A375 (cell line): ENCODE results near the gene UPK3A. TPM values are rescaled to one million over a fixed set of nuclear protein-coding genes. Genes with fewer than 3 reads are reported as not detected.

Experiments
- total RNA-seq: library from RNA; depleted of rRNA; stranded (reverse); fragments of >200 nt; shearing (Covaris generic); gene quantifications from 2 replicates; pipeline ENCODE4 v1.2.3, GENCODE V29; 2014; rRNA removed

UPK3A gene
- not detected in 2 replicates for total RNA-seq

DNA sequence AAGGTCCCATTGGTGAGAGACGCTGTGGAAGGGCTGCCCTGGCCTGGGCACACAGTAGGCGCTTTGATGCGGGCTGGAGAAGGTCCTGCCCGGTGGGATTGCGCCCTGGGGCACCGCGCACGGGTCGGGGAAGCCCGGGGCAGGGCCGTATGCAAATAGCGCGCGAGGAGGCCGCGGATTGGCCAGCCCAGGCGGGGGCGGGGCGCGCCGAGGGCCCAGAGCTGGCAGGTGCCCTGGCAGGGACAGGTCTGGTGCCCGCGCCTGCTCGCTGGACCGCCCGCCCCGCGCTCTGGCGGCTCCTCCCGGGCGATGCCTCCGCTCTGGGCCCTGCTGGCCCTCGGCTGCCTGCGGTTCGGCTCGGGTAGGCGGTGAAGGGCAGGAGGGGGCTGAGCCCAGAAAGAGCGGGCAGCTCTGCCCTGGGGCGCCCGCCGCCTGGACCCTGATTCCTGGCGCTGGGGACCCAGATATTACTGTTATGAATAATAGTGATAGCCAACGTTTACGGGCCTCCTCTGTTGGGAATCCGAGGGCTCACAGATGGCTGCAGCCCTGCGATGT, at the start of gene UPK3A:
UPK3A (plus strand) TSS at position 245 of the 558 bp plus-strand sequence; CDS start at position 310, 65 bp downstream.

DNA sequence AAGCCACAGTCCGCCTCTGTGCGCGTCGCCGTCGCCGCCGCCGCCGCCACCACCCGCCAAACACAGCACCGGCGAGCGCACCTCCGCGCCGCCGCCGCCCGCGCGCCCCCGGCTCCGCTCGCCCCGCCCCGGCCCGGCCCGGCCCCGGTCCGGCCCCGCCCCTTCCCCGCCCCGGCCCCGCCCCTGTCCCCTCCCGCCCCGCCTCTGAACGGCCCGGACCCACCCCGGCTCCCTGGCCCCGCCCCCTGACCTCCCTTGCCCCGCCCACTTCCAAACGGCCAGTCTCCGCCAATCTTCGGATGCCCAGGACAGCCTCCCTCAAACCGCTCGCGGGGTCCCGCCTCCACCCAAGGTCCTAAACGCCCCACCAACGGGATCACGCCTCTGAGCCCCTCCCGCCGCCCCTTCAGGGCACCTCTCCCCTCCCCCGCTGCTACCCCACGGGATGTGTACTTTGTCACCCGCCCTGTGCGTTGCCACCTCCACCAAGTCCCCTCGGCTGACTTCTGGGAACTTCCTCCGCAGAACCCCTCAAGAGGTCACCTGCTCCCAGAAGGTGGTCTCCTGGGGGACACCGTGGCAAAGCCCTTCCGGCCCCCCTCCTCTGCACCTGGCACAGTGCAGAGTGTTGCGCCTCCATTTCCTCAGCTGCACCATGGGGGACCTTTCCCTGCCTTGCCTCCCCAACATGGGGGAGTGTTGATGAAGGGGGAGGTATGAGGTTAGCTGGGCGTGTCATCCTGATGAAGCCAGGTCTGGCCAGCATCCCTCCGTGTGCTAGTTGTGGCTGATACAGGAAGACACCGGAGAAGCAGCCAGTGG, 43.7 kb upstream of the UPK3A start, which contains the start of gene KIAA0930:
KIAA0930 (minus strand) TSS at position 85 of the 822 bp plus-strand sequence. CDS start 191 bp downstream, outside the sequence.

DNA sequence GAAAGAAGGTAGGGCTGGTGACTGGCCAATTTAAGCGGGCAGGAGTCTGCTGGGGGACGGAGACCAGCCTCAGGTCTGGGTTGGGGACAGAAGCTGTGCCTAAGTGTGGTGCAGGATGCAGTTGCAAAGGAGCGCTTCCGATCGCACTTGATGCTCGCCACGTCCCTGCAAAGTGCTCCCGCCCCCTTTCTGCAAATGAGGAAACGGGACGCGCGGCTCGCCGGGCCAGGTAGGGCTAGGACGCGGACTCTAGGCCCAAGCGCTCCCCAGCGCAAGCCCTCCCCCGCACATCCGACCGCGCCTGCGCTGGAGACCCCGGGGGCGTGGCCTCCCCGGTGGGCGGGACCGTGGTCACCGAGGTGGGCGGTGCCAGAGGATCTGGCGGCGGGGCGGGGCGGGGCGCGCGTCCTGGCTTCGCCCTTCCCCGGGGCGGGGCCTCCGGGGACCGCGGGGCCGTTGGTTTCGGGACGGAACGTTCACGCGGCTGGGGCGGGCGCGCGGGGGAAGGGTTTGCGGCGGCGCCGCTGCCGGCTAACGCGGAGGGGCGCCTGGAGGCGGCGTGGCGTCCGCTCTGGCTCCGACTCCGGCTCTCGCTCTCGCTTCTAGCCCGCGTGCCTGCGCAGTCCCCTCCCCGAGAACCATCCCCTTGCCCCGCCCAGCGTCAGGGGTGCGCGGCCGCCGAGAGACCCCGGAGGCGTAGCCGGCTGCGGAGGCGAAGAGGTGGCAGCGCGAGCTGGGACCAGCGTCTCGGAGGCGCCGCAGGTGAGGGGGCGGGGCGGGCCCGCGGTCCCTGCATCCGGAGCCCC, 24.9 kb downstream of the UPK3A start, which contains the start of gene FAM118A:
FAM118A (plus strand) TSS at position 513 of the 806 bp plus-strand sequence. CDS start 12,446 bp downstream, outside the sequence.

Other genes with a start within 250 kb of the UPK3A start
- gene NUP50, start 121.0 kb upstream of the UPK3A start, total RNA-seq: 61.7 and 67.9 TPM in 2 replicates
- 18.4 and 26.4 TPM in 2 replicates for gene KIAA0930, start 44.1 kb upstream of the UPK3A start, total RNA-seq
- gene FAM118A, start 25.0 kb downstream of the UPK3A start, total RNA-seq: 11.0 and 15.1 TPM in 2 replicates
- gene SMC1B, start 128.7 kb downstream of the UPK3A start, total RNA-seq: not detected in 2 replicates
- gene RIBC2, start 128.7 kb downstream of the UPK3A start, total RNA-seq: not detected in 2 replicates
- 1.1 and 1.4 TPM in 2 replicates for gene FBLN1, start 217.9 kb downstream of the UPK3A start, total RNA-seq